BJ (cell line): ENCODE measurements around the gene BID. TPM values are rescaled to one million over a fixed set of nuclear protein-coding genes. Genes with fewer than 3 reads are reported as not detected.
A peak's percentile ranks its signal among the peaks of the same experiment; 100 is the strongest.

Experiments
- CTCF ChIA-PET: fragments of 350-600 bp; formaldehyde crosslinking; extraction: SDS; loops from one replicate; lab custom pipeline; 2021; ENCODE audit warnings: antibody characterized with exemption, inconsistent platforms; lab: Yijun Ruan, JAX
- POLR2A ChIA-PET: fragments of 300-600 bp; sonication (Branson Sonifier 250); formaldehyde crosslinking; extraction: SDS; loops from one replicate; lab custom pipeline; 2021; ENCODE audit warnings: antibody characterized with exemption; lab: Charles Lee
- DNase-seq: peaks from one replicate; pipeline ENCODE4 v3.0.0-alpha.2; 2011; ENCODE audit warnings: low read depth
- H3K27me3 ChIP-seq: 2 replicates; pipeline ENCODE4 v1.6.0; 2011; ENCODE audit warnings: low read length; ENCODE audit not compliant: control insufficient read depth, insufficient read depth
- H3K36me3 ChIP-seq: 2 replicates; pipeline ENCODE4 v1.5.1; 2011; ENCODE audit warnings: low read length; ENCODE audit not compliant: control insufficient read depth, insufficient read depth
- H3K4me3 ChIP-seq: 2 replicates; pipeline ENCODE4 v1.5.1; 2011; ENCODE audit warnings: low read depth, mild to moderate bottlenecking, control low read depth, low read length
- CTCF ChIP-seq: IDR thresholded peaks from 2 replicates; pipeline ENCODE4 v1.5.1; 2011; ENCODE audit warnings: low read depth, mild to moderate bottlenecking, control low read depth, inconsistent platforms, low read length, moderate library complexity; ENCODE audit not compliant: insufficient read depth
- polyA plus RNA-seq: library from polyadenylated mRNA; depleted of rRNA; stranded (reverse); fragments of >200 nt; gene quantifications from 2 replicates; pipeline ENCODE4 v1.2.3, GENCODE V29; 2011

The BID gene
- polyA plus RNA-seq, 1 experiment, result 96.4 TPM

GRCh38 chr22:17792299-17792698, 18.0 kb upstream of the BID start:
- ChIA-PET POLR2A (no interaction called here), CTCF (interaction anchor here (0.8 kb wide), 1 partner anchor 50 kb away, joined by 3 read pairs; no protein-coding TSS in a partner anchor)
- peaks cover 13% of the 10 kb centered on the region for H3K36me3 ChIP-seq
- no peak for TF ChIP-seq CTCF
- H3K27me3 ChIP-seq, result no peaks in the 10 kb centered on the region
- H3K4me3 ChIP-seq, result no peak overlapping the region
- DNase-seq, result no peak

- ChIA-PET POLR2A (no interaction called here), CTCF (no interaction called here)
- no peak for TF ChIP-seq CTCF
- DNase-seq, result no peak
- peaks cover 13% of the 10 kb centered on the region for H3K36me3 ChIP-seq
- H3K4me3 ChIP-seq, result no peak overlapping the region
- no peaks in the 10 kb centered on the region for H3K27me3 ChIP-seq
Measured at GRCh38 chr22:17791196-17791595, 16.9 kb upstream of the BID start.

GRCh38 chr22:17789379-17790200, 15.3 kb upstream of the BID start:
- no peak for DNase-seq
- Histone ChIP-seq H3K4me3 (no peak overlapping the region), H3K36me3 (peaks cover 13% of the 10 kb centered on the region), H3K27me3 (no peaks in the 10 kb centered on the region)
- POLR2A ChIA-PET, result no interaction called here
- CTCF ChIA-PET, result interaction anchor here (1.1 to 6.2 kb wide), 4 partner anchors 10 to 286 kb away, joined by 3 to 50 read pairs (median 5); no protein-coding TSS in a partner anchor
- TF ChIP-seq CTCF, result no peak

GRCh38 chr22:17788528-17789378, 14.5 kb upstream of the BID start:
- CTCF ChIA-PET, result interaction anchor here (0.6 to 6.2 kb wide), 5 partner anchors 9 to 287 kb away, joined by 3 to 50 read pairs (median 4); no protein-coding TSS in a partner anchor
- DNase-seq, result no peak
- Histone ChIP-seq H3K36me3 (peaks cover 11% of the 10 kb centered on the region), H3K27me3 (no peaks in the 10 kb centered on the region), H3K4me3 (no peak overlapping the region)
- POLR2A ChIA-PET, result no interaction called here
- TF ChIP-seq CTCF, result 0 out of 2 replicates have a peak, but pooled peaks have one; percentile 8
